ENCODE data around the gene ISLR. TPM values are rescaled to one million over a fixed set of nuclear protein-coding genes. Genes with fewer than 3 reads are reported as not detected.

The ISLR gene
- total and polyA plus RNA-seq, 9 donors, result 82.4 to 314 (median 152) TPM

DNA sequence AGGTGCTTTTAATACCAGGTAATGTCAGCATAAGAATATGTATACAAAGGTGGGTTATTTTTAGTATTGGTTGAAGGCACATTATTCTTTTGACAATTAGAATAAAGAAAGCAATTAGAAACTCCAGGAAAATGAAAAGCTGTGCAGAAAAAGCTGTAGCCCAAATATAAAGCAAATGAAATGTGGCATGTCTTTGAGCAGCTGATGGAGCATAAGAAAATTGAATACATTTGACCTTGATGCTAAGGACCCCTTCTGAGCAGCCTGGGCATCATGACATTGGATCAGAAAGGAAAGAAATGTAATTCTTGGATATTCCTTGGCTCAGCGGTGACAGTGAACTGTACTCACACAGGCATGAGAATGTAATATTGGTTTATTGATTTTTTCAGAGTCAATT lies 8.0 kb upstream of the ISLR start:
- Histone ChIP-seq H3K36me3 (no peaks in the 10 kb centered on the region), H3K27me3 (no peaks in the 10 kb centered on the region), H3K27ac (no peak overlapping the region), H3K9me3 (no peaks in the 10 kb centered on the region), H3K4me1 (ENCODE audit: insufficient read depth) (peaks cover 15% of the 10 kb centered on the region), H3K4me3 (no peak overlapping the region)
- no peak for DNase-seq
- TF ChIP-seq POLR2A (IDR thresholded peaks at IDR 0.05), result no peak
- TF ChIP-seq, protein P1, sequence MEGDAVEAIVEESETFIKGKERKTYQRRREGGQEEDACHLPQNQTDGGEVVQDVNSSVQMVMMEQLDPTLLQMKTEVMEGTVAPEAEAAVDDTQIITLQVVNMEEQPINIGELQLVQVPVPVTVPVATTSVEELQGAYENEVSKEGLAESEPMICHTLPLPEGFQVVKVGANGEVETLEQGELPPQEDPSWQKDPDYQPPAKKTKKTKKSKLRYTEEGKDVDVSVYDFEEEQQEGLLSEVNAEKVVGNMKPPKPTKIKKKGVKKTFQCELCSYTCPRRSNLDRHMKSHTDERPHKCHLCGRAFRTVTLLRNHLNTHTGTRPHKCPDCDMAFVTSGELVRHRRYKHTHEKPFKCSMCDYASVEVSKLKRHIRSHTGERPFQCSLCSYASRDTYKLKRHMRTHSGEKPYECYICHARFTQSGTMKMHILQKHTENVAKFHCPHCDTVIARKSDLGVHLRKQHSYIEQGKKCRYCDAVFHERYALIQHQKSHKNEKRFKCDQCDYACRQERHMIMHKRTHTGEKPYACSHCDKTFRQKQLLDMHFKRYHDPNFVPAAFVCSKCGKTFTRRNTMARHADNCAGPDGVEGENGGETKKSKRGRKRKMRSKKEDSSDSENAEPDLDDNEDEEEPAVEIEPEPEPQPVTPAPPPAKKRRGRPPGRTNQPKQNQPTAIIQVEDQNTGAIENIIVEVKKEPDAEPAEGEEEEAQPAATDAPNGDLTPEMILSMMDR (IDR thresholded peaks at IDR 0.05), result no peak
- TF ChIP-seq EP300 (IDR thresholded peaks at IDR 0.05), result no peak
- intact Hi-C loops (cut with DNase I), result loop anchor here in 1 of 4 donors (10.0 kb wide), 1 partner anchor 59 kb away; no protein-coding TSS in a partner anchor
- 95 to 100% (median 97%) methylated on average over 1 of the region's 1 CpG for WGBS, 3 donors

DNA sequence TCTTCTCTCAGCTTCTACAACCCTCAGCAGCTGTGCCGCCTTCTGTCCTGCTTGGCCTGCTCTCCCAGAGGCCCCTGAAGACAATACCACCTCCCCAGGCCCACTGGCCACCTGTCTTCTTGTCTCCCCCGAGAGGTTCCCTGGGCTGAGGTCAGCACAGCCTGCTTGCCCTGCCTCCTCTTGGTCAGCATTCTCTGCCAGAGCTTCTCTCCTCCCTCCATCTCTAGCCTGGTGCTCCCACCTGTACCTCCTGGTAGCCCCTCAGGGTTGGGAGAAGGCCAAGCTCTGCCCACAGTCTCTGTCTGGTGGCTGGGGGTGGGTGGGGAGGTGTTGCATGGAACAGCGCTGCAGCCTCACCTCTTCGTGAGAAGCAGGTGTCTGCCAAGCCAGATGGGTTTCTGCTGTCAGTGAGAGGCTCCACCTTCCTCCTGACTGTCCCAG lies 5.6 kb upstream of the ISLR start:
- TF ChIP-seq EP300 (IDR thresholded peaks at IDR 0.05) (no peak), POLR2A (IDR thresholded peaks at IDR 0.05) (no peak)
- TF ChIP-seq, protein P1 (IDR thresholded peaks at IDR 0.05), result no peak
- intact Hi-C loops (cut with DNase I), result loop anchor here in 1 of 4 donors (10.0 kb wide), 1 partner anchor 57 kb away; no protein-coding TSS in a partner anchor
- WGBS, 3 donors, result 75 to 83% (median 82%) methylated on average over 4 of the region's 4 CpGs
- DNase-seq, result peak in 1 of 5 donors; percentile 32
- H3K4me1 ChIP-seq (ENCODE audit: insufficient read depth), result peaks cover 31% of the 10 kb centered on the region
- H3K9me3 ChIP-seq, result no peaks in the 10 kb centered on the region
- H3K27me3 ChIP-seq, result no peaks in the 10 kb centered on the region
- no peak overlapping the region for H3K4me3 ChIP-seq
- H3K27ac ChIP-seq, result peak overlapping the region in 1 of 2 donors; percentile 89
- no peaks in the 10 kb centered on the region for H3K36me3 ChIP-seq

GRCh38 chr15:74168711-74169126 lies 4.8 kb upstream of the ISLR start:
- H3K27me3 ChIP-seq, result no peaks in the 10 kb centered on the region
- TF ChIP-seq EP300 (IDR thresholded peaks at IDR 0.05), result no peak
- TF ChIP-seq, protein P1 (IDR thresholded peaks at IDR 0.05), result no peak
- no peak for TF ChIP-seq POLR2A (IDR thresholded peaks at IDR 0.05)
- 3 to 12% (median 6%) methylated on average over 3 of the region's 3 CpGs for WGBS, 3 donors
- H3K9me3 ChIP-seq, result no peaks in the 10 kb centered on the region
- DNase-seq, result peak; percentile 64 to 79 (median 71)
- intact Hi-C loops (cut with DNase I), result loop anchor here in 1 of 4 donors (10.0 kb wide), 1 partner anchor 56 kb away; no protein-coding TSS in a partner anchor
- peak overlapping the region in 1 of 2 donors; percentile 89 for H3K27ac ChIP-seq
- H3K36me3 ChIP-seq, result no peaks in the 10 kb centered on the region
- H3K4me3 ChIP-seq, result no peak overlapping the region
- H3K4me1 ChIP-seq (ENCODE audit: insufficient read depth), result peaks cover 33% of the 10 kb centered on the region

DNA sequence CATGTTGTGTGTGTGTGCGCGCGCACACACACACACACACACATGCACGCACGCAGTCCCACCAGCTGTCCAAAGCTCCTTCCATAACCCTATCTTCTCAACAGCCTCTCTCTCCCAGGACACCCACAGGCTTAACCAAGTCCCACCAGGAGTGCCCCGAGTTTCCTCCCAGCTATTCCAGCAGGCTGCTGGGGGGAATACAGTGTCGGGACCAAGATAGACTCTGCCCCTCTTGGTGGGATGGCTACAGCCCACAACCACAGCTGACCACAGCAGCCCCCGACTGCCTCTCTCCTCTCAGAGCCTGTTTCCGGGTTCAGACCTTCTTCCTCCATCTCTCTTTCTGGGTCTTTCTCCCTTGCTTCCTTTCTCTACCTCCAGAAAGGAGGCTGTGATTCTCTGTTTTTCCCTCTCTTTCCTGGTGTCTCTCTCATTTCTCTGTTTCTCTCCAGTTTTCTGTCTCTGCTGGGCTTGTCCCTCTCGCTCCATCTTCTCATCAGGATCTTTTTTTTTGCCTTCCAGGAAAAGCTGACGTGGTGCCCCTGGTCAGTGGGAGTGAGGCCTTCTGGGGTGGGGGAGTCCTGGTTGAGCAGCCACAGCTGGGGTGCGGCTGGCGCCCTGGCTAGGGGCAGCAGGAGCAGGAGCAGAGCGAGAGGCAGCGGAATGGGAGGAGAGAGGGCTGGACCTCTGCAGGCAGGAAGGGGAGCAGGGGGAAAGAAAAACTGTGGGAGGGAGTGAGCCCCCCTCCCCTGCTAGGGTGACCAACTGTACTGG lies 3.3 kb upstream of the ISLR start:
- DNase-seq, result peak; percentile 57 to 72 (median 68)
- Histone ChIP-seq H3K27me3 (no peaks in the 10 kb centered on the region), H3K27ac (peak overlapping the region; percentile 62 to 89), H3K4me3 (no peak overlapping the region), H3K4me1 (ENCODE audit: insufficient read depth) (peaks cover 38% of the 10 kb centered on the region), H3K9me3 (no peaks in the 10 kb centered on the region), H3K36me3 (no peaks in the 10 kb centered on the region)
- TF ChIP-seq POLR2A (IDR thresholded peaks at IDR 0.05), result no peak
- intact Hi-C loops (cut with DNase I), result loop anchor here in 2 of 4 donors (5.0 kb wide), 2 partner anchors 33 to 38 kb away; partner anchors contain the start of gene ISLR2 (in 1 of the 2)
- WGBS, 3 donors, result 40 to 52% (median 43%) methylated on average over 15 of the region's 15 CpGs

Data from ovary (tissue), 9 donors.